H9 (cell line): ENCODE results near the gene TMEM222. TPM values are rescaled to one million over a fixed set of nuclear protein-coding genes. Genes with fewer than 3 reads are reported as not detected.

Experiments
- DNase-seq: peaks from one replicate; pipeline ENCODE4 v3.0.0-alpha.2; 2017
- H2AFZ ChIP-seq: one replicate; pipeline ENCODE4 v1.6.1; 2013; ENCODE audit warnings: mild to moderate bottlenecking, low read length, control low read depth, moderate library complexity
- H2AK5ac ChIP-seq: 2 replicates; pipeline ENCODE4 v1.6.1; 2013; ENCODE audit warnings: low read length, control low read depth, mixed read lengths; ENCODE audit not compliant: insufficient read length
- H2BK120ac ChIP-seq: one replicate; pipeline ENCODE4 v1.6.1; 2013; ENCODE audit warnings: low read depth, mild to moderate bottlenecking, low read length, control low read depth, inconsistent platforms; ENCODE audit not compliant: poor library complexity, severe bottlenecking
- H2BK12ac ChIP-seq: 2 replicates; pipeline ENCODE4 v1.6.1; 2013; ENCODE audit warnings: low read length, control low read depth, mixed read lengths, low read depth; ENCODE audit not compliant: insufficient read length
- H2BK15ac ChIP-seq: 2 replicates; pipeline ENCODE4 v1.6.1; 2013; ENCODE audit warnings: low read depth, low read length, control low read depth
- H2BK20ac ChIP-seq: one replicate; pipeline ENCODE4 v1.6.1; 2013; ENCODE audit warnings: low read depth, mild to moderate bottlenecking, low read length, control low read depth, inconsistent platforms; ENCODE audit not compliant: poor library complexity, severe bottlenecking
- H2BK5ac ChIP-seq: 2 replicates; pipeline ENCODE4 v1.6.1; 2013; ENCODE audit warnings: low read length, control low read depth, mixed read lengths; ENCODE audit not compliant: insufficient read length
- H3K14ac ChIP-seq: 2 replicates; pipeline ENCODE4 v1.6.1; 2013; ENCODE audit warnings: low read length, control low read depth; ENCODE audit not compliant: insufficient read depth
- H3K18ac ChIP-seq: 2 replicates; pipeline ENCODE4 v1.6.1; 2013; ENCODE audit warnings: low read depth, mild to moderate bottlenecking, mixed read lengths, low read length, control low read depth; ENCODE audit not compliant: insufficient read length
- H3K23ac ChIP-seq: 2 replicates; pipeline ENCODE4 v1.6.1; 2013; ENCODE audit warnings: low read length, control low read depth, mixed read lengths, low read depth; ENCODE audit not compliant: insufficient read length
- H3K23me2 ChIP-seq: 2 replicates; pipeline ENCODE4 v1.6.1; 2013; ENCODE audit warnings: low read depth, mild to moderate bottlenecking, mixed read lengths, low read length, control low read depth; ENCODE audit not compliant: insufficient read length, poor library complexity, severe bottlenecking
- H3K27ac ChIP-seq: 2 replicates; pipeline ENCODE4 v1.5.1; 2013; ENCODE audit warnings: low read length, control low read depth, mixed read lengths, low read depth; ENCODE audit not compliant: insufficient read length
- H3K27me3 ChIP-seq: 2 replicates; pipeline ENCODE4 v1.6.1; 2013; ENCODE audit warnings: low read length, control low read depth, inconsistent platforms; ENCODE audit not compliant: insufficient read depth
- H3K4ac ChIP-seq: 2 replicates; pipeline ENCODE4 v1.6.1; 2013; ENCODE audit warnings: low read depth, mild to moderate bottlenecking, control low read depth, inconsistent platforms, low read length, moderate library complexity
- H3K4me1 ChIP-seq: 2 replicates; pipeline ENCODE4 v1.6.1; 2013; ENCODE audit warnings: low read length, control low read depth, inconsistent platforms; ENCODE audit not compliant: insufficient read depth
- H3K4me2 ChIP-seq: 2 replicates; pipeline ENCODE4 v1.6.1; 2013; ENCODE audit warnings: low read length, control low read depth, mixed read lengths; ENCODE audit not compliant: insufficient read length, insufficient read depth
- H3K56ac ChIP-seq: 2 replicates; pipeline ENCODE4 v1.6.1; 2013; ENCODE audit warnings: low read depth, mild to moderate bottlenecking, mixed read lengths, low read length, control low read depth; ENCODE audit not compliant: insufficient read length
- H3K79me1 ChIP-seq: 2 replicates; pipeline ENCODE4 v1.6.1; 2013; ENCODE audit warnings: low read depth, mild to moderate bottlenecking, moderate library complexity, low read length, control low read depth, inconsistent platforms; ENCODE audit not compliant: insufficient read depth, poor library complexity, severe bottlenecking
- H3K79me2 ChIP-seq: 2 replicates; pipeline ENCODE4 v1.6.1; 2013; ENCODE audit warnings: low read length, control low read depth, inconsistent platforms; ENCODE audit not compliant: insufficient read depth
- H3K9ac ChIP-seq: 2 replicates; pipeline ENCODE4 v1.6.1; 2013; ENCODE audit warnings: low read length, control low read depth, mixed read lengths; ENCODE audit not compliant: insufficient read length; ENCODE audit errors: extremely low read depth
- H3K9me3 ChIP-seq: one replicate; pipeline ENCODE4 v1.6.1; 2013; ENCODE audit warnings: low read depth, low read length, inconsistent platforms; ENCODE audit not compliant: control insufficient read depth
- H3T11ph ChIP-seq: one replicate; pipeline ENCODE4 v1.6.1; 2013; ENCODE audit warnings: mild to moderate bottlenecking, low read length, control low read depth, inconsistent platforms
- H4K20me1 ChIP-seq: one replicate; pipeline ENCODE4 v1.6.1; 2013; ENCODE audit not compliant: control insufficient read depth, insufficient read length, insufficient read depth
- H4K5ac ChIP-seq: 2 replicates; pipeline ENCODE4 v1.6.1; 2013; ENCODE audit warnings: low read depth, mild to moderate bottlenecking, mixed read lengths, low read length, control low read depth; ENCODE audit not compliant: insufficient read length
- H4K8ac ChIP-seq: replicated peaks from 2 replicates; pipeline ENCODE4 v1.6.1; 2013; ENCODE audit warnings: low read length, control low read depth, mixed read lengths, low read depth; ENCODE audit not compliant: insufficient read length
- H4K91ac ChIP-seq: 2 replicates; pipeline ENCODE4 v1.6.1; 2013; ENCODE audit warnings: low read depth, mild to moderate bottlenecking, moderate library complexity, mixed read lengths, low read length, control low read depth; ENCODE audit not compliant: insufficient read length
- H3K27ac Mint-ChIP-seq, 3 experiments: 2 replicates in 2 of 3; 3 replicates in 1 of 3; pipeline ENCODE4 v1.8.0; 2020 to 2021; ENCODE audit warnings: mixed read lengths in 3 of 3, mild to moderate bottlenecking in 1 of 3, moderate library complexity in 1 of 3
- H3K27me3 Mint-ChIP-seq: 2 replicates; pipeline ENCODE4 v1.8.0; 2021; ENCODE audit warnings: low read depth, mild to moderate bottlenecking, moderate library complexity, mixed read lengths
- H3K36me3 Mint-ChIP-seq, 3 experiments: 2 replicates in 2 of 3; 3 replicates in 1 of 3; pipeline ENCODE4 v1.8.0; 2020 to 2021; ENCODE audit warnings: low read depth in 3 of 3, mixed read lengths in 3 of 3; ENCODE audit not compliant: insufficient read depth in 1 of 3
- H3K4me1 Mint-ChIP-seq, 2 experiments: 2 replicates each; pipeline ENCODE4 v1.8.0; 2020; ENCODE audit warnings: mixed read lengths in 2 of 2
- H3K4me3 Mint-ChIP-seq, 2 experiments: 2 replicates in 1 of 2; 3 replicates in 1 of 2; pipeline ENCODE4 v1.8.0; 2020 to 2021; ENCODE audit warnings: mild to moderate bottlenecking in 2 of 2, mixed read lengths in 2 of 2, moderate library complexity in 1 of 2
- H3K9me3 Mint-ChIP-seq, 2 experiments: 2 replicates in 1 of 2; 3 replicates in 1 of 2; pipeline ENCODE4 v1.8.0; 2020; ENCODE audit warnings: mild to moderate bottlenecking in 2 of 2, mixed read lengths in 2 of 2, moderate library complexity in 1 of 2
- WGBS: extraction: QIAGEN DNeasy Blood & Tissue Kit; methylation state at CpG from one replicate; pipeline ENCODE4 v1.1.7; 2013; ENCODE audit warnings: missing lambda C conversion rate, low lambda C conversion rate, mixed read lengths; ENCODE audit not compliant: insufficient read length; ENCODE audit errors: extremely low coverage; 5-methylcytosine and 5-hydroxymethylcytosine counted together
- total RNA-seq: library from RNA; stranded (reverse); gene quantifications from 2 replicates; pipeline ENCODE4 v1.2.1, GENCODE V29; 2021
- TF ChIP-seq, protein P1 (sequence below): fragments of 200-600 bp; sonication (generic); conservative IDR thresholded peaks from 3 replicates; pipeline ENCODE4 v1.8.0; 2021; ENCODE audit warnings: antibody characterized with exemption, mild to moderate bottlenecking

Gene TMEM222
- total RNA-seq, 1 experiment from 2014 or later = 36.8 TPM

DNA sequence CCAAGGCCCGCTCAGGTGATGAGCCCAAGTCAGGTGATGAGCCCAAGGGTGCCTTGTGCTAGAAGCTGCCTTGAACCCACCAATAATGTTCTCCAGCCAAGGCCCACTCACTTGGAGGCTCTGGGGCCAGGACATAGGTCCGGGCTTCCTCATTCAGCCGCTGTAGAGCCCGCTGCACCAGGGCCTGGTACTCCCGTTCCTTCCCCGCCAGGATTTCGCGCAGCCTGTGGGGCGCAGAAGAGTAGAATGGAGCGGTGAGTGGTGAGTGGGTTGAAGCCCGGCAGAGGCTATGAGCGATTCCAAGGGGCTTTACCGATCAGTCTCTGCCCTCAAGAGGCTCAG, 34.3 kb downstream of the TMEM222 start:
- TF ChIP-seq, protein P1, sequence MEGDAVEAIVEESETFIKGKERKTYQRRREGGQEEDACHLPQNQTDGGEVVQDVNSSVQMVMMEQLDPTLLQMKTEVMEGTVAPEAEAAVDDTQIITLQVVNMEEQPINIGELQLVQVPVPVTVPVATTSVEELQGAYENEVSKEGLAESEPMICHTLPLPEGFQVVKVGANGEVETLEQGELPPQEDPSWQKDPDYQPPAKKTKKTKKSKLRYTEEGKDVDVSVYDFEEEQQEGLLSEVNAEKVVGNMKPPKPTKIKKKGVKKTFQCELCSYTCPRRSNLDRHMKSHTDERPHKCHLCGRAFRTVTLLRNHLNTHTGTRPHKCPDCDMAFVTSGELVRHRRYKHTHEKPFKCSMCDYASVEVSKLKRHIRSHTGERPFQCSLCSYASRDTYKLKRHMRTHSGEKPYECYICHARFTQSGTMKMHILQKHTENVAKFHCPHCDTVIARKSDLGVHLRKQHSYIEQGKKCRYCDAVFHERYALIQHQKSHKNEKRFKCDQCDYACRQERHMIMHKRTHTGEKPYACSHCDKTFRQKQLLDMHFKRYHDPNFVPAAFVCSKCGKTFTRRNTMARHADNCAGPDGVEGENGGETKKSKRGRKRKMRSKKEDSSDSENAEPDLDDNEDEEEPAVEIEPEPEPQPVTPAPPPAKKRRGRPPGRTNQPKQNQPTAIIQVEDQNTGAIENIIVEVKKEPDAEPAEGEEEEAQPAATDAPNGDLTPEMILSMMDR = no peak
- Histone ChIP-seq H3K27ac (no peak overlapping the region), H2BK20ac (no peak overlapping the region), H3K23me2 (peaks cover 16% of the 10 kb centered on the region), H4K5ac (no peak overlapping the region), H3K79me2 (no peaks in the 10 kb centered on the region), H3K14ac (no peak overlapping the region), H2BK120ac (no peak overlapping the region), H2BK5ac (no peak overlapping the region), H4K91ac (no peak overlapping the region), H4K20me1 (peaks cover 4% of the 10 kb centered on the region), H3K4me2 (no peak overlapping the region), H2AFZ (no peak overlapping the region), H2BK15ac (no peak overlapping the region), H3K9ac (no peak overlapping the region), H4K8ac (no peak overlapping the region), H3K56ac (no peak overlapping the region), H3K4ac (no peak overlapping the region), H3K79me1 (no peaks in the 10 kb centered on the region), H3K23ac (no peak overlapping the region), H2BK12ac (no peak overlapping the region), H2AK5ac (no peak overlapping the region), H3K27me3 (peaks cover 15% of the 10 kb centered on the region; the same call in 1 of the 2 replicates), H3K18ac (no peak overlapping the region), H3K9me3 (no peaks in the 10 kb centered on the region), H3T11ph (no peak overlapping the region), H3K4me1 (peaks cover 3% of the 10 kb centered on the region; the same call in 1 of the 2 replicates)
- WGBS = no CpG with 5 or more reads among the region's 13 CpGs
- no peak for DNase-seq
- Mint-ChIP-seq H3K27me3 (peaks cover 50% of the 10 kb centered on the region), H3K4me3 (no peak overlapping the region), H3K27ac (no peak overlapping the region), H3K9me3 (no peaks in the 10 kb centered on the region; a peak in 1 of 5 replicates), H3K4me1 (peaks cover 17 to 33% of the 10 kb centered on the region in 2 experiments), H3K36me3 (peaks cover 0 to 13% (median 3%) of the 10 kb centered on the region in 3 experiments; a peak in 4 of 7 replicates)
